BE2C (cell line): ENCODE measurements around the gene RNF41.
"Not testable (repeated sequence)": the region's sequence is repeated elsewhere in the genome, so short reads cannot be mapped to it uniquely, and the experiment has no call there.

Experiments
- DNase-seq: peaks from one replicate; pipeline ENCODE4 v3.0.0-alpha.2; 2020
- H3K27me3 ChIP-seq: fragments of 250-450 bp; sonication (Bioruptor Pico); 2 replicates; pipeline ENCODE4 v1.5.1; 2020; ENCODE audit warnings: mild to moderate bottlenecking
- H3K36me3 ChIP-seq: fragments of 250-450 bp; sonication (Bioruptor Pico); 2 replicates; pipeline ENCODE4 v1.5.1; 2020; ENCODE audit warnings: mild to moderate bottlenecking
- H3K4me1 ChIP-seq: fragments of 250-450 bp; sonication (Bioruptor Pico); 2 replicates; pipeline ENCODE4 v1.5.1; 2020
- H3K4me3 ChIP-seq: 2 replicates; pipeline ENCODE4 v1.5.1; 2011; ENCODE audit warnings: low read depth, low read length
- H3K9me3 ChIP-seq: fragments of 250-450 bp; sonication (Bioruptor Pico); 2 replicates; pipeline ENCODE4 v1.5.1; 2020
- TF ChIP-seq, protein P1 (sequence below): IDR thresholded peaks from 2 replicates; pipeline ENCODE4 v1.5.1; 2012; ENCODE audit warnings: mild to moderate bottlenecking, low read depth, low read length

The RNF41 gene

DNA sequence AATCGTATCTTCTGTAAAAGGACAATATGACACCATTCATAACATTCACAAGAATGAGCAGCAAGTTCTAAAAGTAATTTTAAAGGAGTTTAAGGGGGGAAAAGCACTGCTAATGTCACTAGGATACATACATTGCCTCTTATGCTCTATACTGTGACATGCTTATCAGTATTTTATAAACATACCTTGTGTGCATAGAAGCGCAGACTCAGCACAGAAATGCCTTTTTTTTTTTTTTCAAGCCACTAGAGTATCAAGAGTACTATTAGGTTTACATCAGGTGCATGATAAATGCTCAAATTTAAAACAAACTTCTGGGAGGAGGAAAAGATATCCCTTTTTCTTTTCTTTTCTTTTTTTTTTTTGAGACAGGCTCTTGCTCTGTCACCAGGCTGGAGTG lies 18.9 kb downstream of the RNF41 start:
- H3K4me3 ChIP-seq, result no peak overlapping the region
- H3K36me3 ChIP-seq, result peaks cover 12% of the 10 kb centered on the region
- TF ChIP-seq, protein P1, sequence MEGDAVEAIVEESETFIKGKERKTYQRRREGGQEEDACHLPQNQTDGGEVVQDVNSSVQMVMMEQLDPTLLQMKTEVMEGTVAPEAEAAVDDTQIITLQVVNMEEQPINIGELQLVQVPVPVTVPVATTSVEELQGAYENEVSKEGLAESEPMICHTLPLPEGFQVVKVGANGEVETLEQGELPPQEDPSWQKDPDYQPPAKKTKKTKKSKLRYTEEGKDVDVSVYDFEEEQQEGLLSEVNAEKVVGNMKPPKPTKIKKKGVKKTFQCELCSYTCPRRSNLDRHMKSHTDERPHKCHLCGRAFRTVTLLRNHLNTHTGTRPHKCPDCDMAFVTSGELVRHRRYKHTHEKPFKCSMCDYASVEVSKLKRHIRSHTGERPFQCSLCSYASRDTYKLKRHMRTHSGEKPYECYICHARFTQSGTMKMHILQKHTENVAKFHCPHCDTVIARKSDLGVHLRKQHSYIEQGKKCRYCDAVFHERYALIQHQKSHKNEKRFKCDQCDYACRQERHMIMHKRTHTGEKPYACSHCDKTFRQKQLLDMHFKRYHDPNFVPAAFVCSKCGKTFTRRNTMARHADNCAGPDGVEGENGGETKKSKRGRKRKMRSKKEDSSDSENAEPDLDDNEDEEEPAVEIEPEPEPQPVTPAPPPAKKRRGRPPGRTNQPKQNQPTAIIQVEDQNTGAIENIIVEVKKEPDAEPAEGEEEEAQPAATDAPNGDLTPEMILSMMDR, result no peak
- H3K27me3 ChIP-seq, result no peaks in the 10 kb centered on the region
- H3K4me1 ChIP-seq, result no peaks in the 10 kb centered on the region
- H3K9me3 ChIP-seq, result no peaks in the 10 kb centered on the region
- no peak for DNase-seq

DNA sequence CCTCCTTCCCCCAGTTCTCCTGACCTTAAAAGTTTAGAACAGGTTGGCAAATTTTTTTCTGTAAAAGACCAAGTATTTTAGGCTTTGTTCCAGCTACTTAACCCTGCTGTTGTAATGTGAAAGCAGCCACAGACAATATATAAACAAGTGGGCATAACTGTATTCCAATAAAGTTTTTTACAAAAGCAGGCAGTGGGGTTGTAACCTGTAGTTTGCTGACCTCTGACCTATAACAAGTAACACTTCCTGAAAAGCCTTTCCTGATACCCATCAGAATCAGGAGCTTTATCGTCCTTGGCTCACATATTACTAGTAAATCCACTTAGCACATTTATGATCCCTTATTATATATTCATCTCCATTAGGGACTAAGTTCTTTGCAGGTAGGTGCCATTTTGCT lies 19.4 kb downstream of the RNF41 start:
- H3K36me3 ChIP-seq, result peaks cover 8% of the 10 kb centered on the region
- H3K4me3 ChIP-seq, result no peak overlapping the region
- no peak for DNase-seq
- H3K9me3 ChIP-seq, result no peaks in the 10 kb centered on the region
- H3K4me1 ChIP-seq, result no peaks in the 10 kb centered on the region
- TF ChIP-seq, protein P1, result no peak
- H3K27me3 ChIP-seq, result no peaks in the 10 kb centered on the region

DNA sequence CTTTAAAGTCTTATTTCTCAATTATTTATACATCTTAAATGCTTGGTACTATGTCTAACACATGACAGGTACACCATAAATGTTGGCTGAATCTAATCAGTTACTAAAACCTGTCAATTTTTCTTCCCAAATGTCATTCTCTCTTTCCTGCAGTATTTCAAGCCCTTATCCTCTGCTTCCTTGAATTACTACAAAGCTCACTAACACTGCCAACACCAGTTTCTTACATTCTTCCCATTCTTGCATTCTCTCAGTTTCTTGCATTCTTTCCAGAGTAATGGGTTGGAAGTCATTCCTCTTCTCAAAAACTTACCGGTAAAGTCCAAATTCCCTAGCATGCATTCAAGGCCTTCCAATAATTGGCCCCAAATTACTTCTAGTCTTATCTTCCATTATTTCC lies 22.9 kb downstream of the RNF41 start:
- Histone ChIP-seq H3K4me3 (no peak overlapping the region), H3K36me3 (no peaks in the 10 kb centered on the region), H3K4me1 (no peaks in the 10 kb centered on the region), H3K27me3 (no peaks in the 10 kb centered on the region), H3K9me3 (no peaks in the 10 kb centered on the region)
- DNase-seq, result no peak
- TF ChIP-seq, protein P1, result no peak

DNA sequence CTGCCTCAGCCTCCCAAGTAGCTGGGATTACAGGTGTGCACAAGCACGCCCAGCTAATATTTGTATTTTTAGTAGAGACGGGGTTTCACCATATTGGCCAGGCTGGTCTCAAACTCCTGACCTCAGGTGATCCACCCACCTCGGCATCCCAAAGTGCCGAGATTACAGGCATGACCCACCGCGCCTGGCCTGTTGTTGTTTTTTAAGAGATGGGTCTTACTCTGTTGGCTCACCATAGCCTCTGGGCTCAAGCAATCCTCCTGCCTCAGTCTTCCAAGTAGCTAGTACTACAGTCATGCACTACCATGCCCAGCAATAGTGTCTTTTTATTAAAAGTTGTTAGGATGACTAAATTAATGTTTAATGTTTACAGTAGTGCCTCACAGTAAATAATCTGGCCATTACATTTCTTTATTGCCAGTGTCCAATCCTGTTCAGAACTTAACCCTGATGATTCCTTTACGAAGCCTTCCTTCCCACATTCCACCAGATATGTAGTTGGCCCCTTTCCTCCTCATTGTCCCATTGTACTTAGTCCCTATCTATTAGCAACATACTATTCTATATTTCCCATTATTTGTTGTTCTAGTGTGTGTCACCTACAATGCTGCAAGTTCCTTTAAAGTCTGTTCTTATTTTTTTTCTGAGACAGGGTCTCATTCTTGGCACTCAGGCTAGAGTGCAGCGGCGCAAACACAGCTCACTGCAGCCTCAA lies 23.6 kb downstream of the RNF41 start:
- no peak overlapping the region for H3K4me3 ChIP-seq
- H3K4me1 ChIP-seq, result no peaks in the 10 kb centered on the region
- no peaks in the 10 kb centered on the region for H3K27me3 ChIP-seq
- no peak for DNase-seq
- TF ChIP-seq, protein P1, result no peak
- no peaks in the 10 kb centered on the region for H3K9me3 ChIP-seq
- H3K36me3 ChIP-seq, result no peaks in the 10 kb centered on the region

DNA sequence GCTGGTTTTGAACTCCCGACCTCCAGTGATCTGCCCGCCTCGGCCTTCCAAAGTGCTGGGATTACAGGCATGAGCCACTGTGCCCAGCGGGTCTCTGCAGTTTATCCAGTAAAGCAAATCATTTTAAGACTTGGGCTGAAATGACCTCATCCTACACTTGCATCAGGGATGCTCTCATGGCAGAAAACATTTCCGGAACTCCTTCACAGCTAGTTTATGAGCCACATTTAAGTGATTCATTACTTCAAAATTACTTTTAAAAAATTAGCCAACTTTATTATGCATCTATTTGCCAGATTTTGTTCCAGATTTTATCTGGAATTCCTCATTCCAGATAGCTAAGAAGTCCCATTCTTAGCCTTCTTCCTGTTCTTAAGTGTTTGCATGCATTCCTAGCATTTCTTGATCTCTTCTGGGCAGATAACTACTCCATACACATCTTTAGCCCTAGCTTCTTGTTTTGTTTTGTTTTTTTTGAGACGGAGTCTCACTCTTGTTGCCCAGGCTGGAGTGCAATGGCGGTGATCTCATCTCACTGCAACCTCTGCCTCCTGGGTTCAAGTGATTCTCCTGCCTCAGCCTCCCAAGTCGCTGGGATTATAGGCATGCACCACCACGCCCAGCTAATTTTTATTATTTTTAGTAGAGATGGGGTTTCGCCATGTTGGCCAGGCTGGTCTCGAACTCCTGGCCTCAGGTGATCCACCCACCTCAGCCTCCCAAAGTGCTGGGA lies 24.7 kb downstream of the RNF41 start:
- H3K36me3 ChIP-seq, DNase-seq, H3K4me1 ChIP-seq, H3K4me3 ChIP-seq, H3K27me3 ChIP-seq, H3K9me3 ChIP-seq: not testable (repeated sequence)

DNA sequence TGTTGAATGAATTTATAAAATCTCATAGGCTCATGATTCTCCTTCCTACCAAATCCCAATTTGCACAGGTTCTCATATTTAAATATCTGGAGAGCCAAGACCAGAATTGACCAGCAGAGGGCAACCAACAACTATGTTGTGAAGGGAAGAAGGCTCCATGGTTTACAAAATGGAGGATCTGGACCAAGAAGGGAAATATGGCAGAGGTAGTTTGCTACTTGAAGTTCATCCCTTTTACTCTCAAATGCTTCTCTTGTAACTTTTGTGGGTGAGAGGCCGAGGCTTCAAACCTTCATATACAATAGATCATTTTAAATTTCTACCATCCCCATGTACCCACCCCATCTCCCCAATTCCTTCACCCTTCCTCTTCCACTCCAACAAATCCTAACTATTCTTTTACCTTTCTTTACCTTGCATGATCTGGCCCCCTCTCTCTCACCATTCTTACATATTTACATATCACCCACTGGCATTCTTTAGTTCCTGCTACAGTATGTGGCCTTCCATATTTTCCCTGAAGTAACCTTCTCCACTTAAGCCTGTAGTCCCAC lies 28.6 kb downstream of the RNF41 start:
- TF ChIP-seq, protein P1, result peak; percentile 90
- H3K9me3 ChIP-seq, result no peaks in the 10 kb centered on the region
- peak; percentile 86 for DNase-seq

More for the DNA sequence above, 28.6 kb downstream of the RNF41 start:
- H3K36me3 ChIP-seq, result no peaks in the 10 kb centered on the region; the same call in 1 of the 2 replicates
- H3K27me3 ChIP-seq, result no peaks in the 10 kb centered on the region
- no peaks in the 10 kb centered on the region for H3K4me1 ChIP-seq
- H3K4me3 ChIP-seq, result no peak overlapping the region
